ENCODE data around the gene SCGB1C2.
A peak's percentile ranks its signal among the peaks of the same experiment; 100 is the strongest.
"Not testable (repeated sequence)": the region's sequence is repeated elsewhere in the genome, so short reads cannot be mapped to it uniquely, and the experiment has no call there.

The SCGB1C2 gene

DNA sequence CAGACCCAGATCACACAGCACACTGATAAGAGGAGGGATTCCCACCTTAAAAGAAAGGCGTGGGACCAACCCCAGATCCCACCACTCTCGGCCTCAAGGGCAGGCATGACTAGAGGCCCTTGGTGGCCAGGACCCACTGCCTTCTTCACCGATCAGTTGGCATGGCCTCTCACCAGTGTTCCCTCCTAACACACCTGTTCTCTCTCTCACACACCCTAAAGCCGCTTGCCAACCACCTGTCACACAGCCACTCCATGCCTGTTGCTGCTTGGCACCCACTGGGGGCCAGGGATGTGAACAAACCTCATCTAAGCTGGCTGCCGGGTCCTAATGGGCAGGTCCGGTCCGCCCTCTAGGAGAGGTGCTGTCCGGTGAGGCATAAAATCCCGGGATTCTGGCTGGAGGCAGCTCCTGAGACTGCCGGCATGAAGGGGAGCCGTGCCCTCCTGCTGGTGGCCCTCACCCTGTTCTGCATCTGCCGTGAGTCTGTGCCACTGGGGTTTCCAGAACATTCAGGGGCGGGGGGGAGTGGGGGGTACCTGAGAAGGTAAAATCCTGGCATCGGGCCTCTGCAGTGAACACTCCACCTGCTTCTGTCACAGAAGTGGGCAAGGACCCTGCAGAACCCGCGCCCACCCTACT lies at the start of gene SCGB1C2:
TSS of gene SCGB1C2 (plus strand) at position 404 of the 642 bp plus-strand sequence. CDS start at position 426, 22 bp downstream.
- DNase-seq = not testable (repeated sequence)

DNA sequence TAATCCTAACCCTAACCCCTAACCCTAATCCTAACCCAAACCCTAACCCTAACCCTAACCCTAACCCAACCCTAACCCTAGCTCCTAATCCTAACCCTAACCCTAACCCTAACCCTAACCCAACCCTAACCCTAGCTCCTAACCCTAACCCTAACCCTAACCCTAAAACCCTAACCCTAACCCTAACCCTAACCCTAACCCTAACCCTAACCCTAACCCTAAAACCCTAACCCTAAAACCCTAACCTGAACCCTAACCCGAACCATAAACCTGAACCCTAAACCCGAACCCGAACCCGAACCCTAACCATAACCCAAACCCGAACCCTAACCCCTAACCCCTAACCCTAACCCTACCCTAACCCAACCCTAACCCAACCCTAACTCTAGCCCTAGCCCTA lies 24.3 kb upstream of the SCGB1C2 start:
- DNase-seq = not testable (repeated sequence)

DNA sequence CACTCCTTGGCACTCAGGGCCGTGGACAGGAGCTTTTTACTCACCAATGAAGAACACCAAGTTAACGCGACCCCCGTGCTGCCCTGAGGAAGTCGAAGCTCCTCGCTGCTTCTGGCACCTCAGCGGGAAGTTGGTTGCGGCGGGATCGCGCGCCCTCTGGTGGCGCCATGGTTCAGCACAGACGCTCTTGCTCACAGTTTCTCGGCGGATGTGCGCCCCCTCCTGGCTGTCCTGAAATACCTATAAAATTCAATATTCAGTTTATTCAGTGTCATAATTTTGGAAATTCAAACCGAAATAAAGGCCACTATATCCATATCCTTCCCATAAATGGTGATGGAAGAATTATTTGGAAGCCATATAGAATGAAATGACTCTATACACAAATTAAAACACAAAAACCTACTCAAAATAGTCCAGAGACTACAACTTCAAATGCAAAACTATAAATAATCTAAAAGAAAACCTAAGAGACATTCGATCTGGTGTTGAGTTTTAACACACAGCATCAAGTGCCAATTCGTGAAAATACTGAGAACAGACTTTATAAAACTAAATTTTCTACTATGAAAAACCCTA lies 18.9 kb upstream of the SCGB1C2 start:
- not testable (repeated sequence) for DNase-seq

DNA sequence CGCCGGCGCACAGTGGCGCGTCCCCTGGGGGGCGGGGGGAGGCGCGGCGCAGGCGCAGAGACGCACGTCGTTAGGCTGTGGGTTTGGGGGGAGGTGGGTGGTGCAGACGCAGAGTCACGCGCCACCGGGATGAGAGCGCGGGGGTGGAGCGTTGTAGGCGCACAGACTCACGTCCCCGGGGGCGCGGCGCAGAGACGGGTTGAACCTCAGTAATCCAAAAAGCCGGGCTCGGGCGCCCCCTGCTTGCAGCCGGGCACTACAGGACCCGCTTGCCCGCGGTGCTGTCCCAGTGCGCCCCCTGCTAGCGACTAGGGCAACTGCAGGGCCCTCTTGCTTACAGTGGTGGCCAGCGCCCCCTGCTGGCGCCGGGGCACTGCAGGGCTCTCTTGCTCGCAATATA lies 3.4 kb upstream of the SCGB1C2 start:
- peak; percentile 1 for DNase-seq

DNA sequence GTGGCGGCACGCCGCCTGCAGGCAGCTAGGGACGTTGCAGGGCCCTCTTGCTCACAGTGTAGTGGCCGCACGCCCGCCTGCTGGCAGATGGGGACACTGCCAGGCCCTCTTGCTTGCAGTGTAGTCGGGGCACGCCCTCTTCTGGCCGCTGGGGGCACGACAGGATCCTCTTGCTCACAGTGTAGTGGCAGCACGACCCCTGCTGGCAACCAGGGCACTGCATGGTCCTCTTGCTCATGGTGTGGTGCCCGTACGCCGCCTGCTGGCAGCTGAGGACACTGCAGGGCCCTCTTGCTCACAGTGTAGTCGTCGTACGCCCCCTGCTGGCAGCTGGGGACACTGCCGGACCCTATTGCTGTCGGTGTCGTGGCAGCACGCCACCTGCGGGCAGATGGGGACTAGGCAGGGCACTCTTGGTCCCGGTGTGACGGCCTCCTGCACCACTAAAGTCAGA lies 3.0 kb upstream of the SCGB1C2 start:
- peak; percentile 71 for DNase-seq

DNA sequence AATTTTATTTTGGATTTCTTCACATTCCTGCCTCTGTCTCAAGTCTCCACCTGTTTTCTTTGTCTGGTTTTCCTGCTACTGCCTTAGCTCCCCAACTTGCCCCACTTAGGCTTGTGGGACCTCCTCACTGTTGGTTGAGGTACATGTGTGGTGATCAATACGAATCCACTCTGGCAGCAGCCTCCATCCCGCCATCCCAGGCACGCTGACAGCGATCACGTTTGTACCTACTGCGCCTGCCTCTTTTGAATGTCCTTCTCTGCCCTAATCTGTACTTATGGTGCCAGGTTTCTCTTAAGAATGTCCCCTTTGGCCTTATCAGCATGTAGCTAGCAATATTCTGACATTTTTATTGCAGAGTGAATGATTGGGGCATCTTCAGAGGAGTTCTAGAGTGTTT lies 2.3 kb upstream of the SCGB1C2 start:
- not testable (repeated sequence) for DNase-seq

DNA sequence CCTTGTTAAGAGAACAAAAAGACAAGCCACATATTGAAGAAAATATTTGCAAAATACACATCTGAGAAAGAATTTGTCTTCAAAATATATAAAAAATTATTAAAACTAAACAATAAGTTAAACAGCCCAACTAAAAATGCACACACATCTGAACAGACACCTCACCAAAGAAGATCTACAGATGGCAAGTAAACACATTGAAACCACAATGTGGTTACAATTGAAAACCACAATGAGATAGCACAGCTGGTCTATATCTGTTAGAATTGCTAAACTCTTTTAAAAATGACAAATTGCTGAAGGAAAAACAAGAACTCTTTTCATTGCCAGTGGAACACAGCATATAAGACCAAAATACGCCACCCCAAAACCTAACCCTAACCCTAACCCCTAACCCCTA lies 1.5 kb upstream of the SCGB1C2 start:
- not testable (repeated sequence) for DNase-seq

DNA sequence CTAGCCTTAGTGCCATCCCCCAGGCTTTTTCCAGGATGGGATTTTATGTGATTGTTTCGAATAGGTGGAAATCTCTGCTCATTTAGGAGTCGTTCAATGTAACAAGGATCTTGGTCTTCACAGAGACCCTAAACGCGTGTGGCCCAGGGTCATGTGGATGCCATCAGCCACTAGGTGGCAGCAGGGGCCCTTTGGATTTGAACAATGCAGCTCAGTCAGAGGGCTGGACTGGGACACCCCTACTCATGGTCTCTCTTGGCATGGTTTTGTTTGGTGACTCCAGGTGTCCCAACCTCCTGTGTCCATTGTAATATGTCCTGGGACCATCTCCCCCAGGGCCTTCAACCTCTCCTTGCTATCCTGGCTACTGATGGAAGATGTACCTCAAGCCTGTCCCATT lies 838 bp upstream of the SCGB1C2 start:
- DNase-seq = peak; percentile 86

DNA sequence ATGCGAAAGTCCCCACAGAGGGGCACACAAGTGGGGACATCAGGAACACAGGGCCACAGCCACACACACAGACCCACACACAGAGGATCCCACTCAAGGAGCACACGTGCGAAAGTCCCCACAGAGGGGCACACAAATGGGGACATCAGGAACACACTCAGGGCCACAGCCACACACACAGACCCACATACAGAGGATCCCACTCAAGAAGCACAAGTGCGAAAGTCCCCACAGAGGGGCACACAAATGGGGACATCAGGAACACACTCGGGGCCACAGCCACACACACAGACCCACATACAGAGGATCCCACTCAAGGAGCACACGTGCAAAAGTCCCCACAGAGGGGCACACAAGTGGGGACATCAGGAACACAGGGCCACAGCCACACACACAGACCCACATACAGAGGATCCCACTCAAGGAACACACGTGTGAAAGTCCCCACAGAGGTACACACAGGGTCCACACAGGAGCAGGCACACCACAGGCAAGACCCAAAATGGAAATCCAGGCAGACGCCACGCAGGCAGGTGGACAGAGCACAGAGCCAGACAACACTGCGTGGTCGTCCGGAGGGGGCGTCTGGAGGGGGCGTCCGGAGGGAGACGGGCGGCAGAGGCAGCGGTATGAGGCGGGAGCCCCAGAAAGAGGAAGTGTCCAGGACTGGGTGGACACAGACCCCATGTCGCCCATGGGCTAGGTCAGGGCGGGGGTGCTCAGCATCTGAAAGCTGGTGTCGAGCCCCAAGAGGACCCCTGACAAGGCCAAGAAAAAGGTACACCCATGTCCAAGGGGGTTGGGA lies 2.2 kb downstream of the SCGB1C2 start:
- DNase-seq = not testable (repeated sequence)

DNA sequence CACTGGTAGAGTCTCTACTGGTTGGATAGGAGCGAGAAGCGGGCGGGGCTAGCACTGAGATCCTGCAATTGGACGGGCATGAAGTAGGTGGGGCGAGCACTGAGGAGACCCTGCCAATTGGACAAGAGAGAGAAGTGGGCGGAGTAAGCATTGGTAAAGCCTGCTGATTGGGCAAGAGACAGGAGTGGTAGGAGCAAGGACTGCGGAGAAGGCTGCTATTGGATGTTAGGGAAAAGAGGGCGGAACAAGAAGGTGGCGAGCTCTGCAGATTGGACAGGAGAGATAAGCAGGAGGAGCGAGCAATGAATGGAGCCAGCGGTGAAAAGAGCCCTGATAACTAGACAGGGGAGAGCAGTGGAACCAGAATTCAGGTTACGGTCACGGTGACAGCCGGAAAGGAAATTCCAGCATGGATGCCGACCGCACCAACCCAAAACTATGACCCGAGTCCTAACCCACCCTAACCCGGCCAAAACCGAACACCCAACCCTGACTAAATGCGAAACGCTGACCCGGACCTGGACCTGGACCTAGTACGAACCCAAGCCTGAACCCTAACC lies 4.8 kb downstream of the SCGB1C2 start:
- peak; percentile 81 for DNase-seq

DNA sequence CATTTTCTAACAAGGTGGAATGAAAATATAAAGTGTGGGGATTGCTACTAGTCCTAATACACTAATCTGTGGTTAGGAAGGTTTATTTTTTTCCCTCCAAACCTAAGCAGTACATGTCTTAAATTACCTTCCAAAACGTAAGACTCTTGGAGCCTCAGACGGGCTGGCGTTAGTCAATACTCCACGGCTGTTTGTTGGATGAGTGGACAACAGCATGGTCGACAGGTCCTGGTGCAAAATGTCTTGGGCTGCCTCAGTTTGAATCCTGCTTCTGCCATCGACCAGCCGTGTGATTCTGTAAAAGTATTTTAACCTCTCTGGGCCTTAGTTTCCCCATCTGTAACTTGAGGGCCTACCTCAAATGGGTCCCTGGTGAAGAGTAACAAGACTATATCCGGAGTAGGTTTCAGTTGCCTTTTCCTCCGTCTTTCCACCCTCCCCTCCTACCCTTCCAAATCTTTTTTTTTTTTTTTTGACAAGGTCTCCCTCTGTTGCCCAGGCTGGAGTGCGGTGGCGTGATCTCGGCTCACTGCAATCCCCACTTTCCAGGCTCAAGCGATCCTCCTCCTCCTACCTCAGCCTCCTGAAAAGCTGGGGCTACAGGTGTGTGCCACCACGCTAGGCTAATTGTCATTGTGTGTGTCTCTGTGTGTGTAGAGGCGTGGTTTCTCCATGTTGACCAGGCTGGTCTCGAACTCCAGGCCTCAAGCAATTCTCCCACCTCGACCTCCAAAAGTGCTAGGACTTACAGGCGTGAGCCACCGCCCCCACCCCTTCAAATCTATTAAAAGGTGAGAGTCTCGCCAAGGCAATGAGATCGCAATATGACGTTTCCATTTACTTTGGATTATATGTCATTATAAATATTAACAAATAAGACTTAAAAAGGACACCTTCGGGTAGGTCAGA lies 5.8 kb downstream of the SCGB1C2 start:
- DNase-seq = no peak

DNA sequence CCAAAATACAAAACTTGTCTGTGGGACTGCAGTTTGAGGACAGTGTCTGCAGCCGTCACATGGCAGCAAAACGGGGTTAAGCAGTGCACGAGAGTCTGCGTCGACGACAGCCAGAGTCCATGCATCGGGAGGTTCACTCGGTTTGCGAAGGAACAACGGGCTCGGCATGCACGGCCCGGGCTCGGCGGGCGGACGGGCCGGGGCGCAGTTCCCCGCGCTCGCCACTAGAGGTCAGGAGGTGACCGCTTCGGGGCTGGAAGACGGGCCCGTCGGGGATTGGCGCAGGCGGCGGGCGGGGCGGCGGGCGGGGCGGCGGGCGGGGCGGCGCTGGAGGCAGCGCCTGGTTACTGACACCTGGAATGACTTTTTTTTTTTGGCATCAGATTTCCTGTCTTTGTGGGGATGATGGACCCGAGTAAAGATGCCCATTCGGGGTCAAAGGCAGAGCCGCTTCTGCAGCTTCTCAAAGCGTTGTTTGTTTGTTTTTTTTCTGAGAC lies 6.5 kb downstream of the SCGB1C2 start:
- DNase-seq = peak; percentile 91

DNA sequence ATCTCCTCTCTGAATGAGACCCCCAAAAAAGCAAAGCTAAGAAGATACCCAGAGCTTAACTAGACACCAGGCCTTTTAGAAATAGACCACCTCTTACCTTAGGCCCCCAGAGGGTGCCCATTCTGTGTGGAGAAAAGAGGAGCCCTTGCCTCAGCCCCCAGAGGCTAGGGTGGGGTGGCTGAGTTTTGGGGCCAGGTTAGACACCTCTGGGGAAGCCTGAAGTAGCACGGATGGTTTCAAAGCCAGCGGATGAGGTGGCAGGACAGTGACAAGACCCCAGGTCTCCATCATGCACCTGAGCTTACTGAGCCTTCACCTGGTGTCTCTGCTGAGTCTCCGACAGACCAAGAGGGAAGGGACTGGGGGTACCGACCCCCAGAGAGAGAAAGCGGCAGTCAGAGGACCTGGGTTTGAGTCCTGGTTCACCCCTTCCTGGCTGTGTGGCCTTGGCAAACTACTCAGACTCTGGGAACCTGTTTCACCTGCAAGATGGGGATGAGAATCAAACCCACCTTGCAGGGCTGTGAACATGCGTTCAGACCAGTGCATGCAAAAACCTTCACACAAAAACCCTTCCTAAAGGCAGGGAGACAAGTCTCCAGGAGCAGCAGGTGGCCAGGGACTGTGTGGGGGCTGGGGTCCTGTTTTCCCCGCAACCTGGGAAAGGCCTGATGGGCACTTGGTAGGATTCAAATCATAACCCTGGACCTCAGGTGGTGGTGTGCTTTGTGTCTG lies 7.7 kb downstream of the SCGB1C2 start:
- no peak for DNase-seq

DNA sequence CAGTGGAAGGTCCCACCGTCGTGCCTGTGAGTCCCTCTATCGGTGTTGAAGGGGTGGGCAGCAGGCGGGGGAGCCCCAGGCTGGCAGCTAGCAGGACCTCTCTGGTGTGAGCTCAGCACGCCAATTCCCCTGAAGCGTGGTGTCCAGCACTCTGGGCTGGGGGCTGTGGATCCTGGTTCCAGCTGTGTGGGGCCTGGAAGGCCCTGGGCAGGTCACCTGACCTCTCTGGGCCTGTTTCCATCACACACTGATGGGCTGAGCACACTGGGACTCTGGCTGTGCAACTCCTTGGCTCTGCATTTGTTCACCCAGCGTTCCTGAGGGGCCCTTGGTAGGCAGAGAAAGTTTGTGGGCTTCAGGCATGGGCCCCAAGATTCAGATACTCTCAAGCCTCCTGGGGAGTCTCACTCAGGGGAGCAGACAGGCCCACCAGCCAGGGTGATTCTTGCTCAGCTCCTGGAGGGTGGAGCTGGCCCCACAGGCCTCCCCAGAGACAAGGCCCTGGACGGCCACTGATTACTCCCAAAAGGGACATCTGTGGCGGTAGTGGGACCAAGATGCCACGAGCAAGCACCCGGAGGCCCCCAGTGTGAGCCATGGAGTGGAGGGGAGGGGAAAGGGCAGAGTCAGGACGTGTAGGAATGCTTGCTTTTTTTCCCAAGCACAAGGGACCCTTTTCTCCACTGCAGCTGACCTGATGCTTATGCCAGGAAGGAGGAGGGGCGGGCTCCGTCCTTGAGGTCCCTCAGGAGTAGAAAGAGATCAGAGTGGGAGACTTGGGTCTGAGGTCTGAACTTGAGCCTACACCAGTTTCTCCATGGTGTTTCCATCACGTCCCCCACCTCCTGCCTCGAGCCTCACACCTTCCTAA lies 8.5 kb downstream of the SCGB1C2 start:
- peak; percentile 1 for DNase-seq

DNA sequence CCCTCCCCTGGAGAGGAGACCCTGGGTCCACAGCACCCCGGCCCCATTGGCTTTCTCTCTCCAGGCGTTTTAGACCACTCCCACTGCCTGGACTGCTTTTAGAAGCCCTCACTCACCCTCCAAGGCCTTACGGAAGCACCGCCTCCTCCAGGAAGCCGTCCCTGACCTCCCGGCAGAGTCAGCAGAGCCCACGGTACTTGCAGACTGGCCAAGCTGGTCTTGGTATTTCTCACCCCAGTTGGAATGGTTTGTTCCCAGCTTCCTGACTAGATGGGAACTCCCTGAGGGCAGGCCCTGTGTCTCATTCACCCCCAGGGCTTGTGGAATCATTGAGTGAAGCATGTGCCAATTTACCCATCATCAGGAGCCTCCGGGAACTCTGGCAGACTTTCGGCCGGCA lies 9.2 kb downstream of the SCGB1C2 start:
- DNase-seq = no peak

DNA sequence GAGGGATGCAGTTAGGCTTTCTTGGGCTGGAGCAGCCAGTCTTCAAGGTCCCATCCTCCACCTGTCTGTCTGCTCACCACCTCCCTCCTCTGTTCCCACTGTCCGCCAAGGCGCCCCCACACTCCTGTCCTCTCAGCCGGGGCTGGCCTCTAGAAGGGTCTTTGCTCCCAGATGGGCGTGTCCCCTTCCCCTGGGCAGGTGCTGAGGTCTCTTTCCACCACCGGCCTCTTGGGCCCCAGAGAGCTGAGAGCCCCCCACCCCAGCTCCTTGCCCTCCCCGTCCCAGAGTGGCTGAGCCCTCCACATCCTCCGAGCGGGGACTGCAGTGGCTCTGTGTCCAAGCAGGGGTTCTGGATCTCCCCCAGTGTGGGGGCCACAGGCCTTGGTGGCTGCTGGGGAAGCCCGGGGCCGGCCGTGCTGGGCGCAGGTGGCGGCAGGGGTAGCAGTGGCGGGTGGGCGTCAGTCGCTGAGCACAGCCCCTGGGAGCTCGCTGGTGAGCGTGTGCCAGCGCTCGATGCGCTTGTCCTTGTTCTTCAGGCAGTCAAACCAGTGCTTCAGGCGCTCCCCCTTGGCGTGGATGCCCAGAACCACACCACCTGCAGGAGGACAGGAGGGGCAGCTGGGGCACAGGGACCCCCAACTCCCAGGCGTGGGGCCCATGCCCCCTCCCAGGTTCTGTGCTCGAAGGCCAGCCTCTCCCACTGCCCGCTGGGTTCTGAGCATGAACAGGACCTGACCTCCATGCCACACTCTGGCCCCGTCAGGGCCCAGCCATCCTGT lies 9.8 kb downstream of the SCGB1C2 start:
- DNase-seq = no peak

DNA sequence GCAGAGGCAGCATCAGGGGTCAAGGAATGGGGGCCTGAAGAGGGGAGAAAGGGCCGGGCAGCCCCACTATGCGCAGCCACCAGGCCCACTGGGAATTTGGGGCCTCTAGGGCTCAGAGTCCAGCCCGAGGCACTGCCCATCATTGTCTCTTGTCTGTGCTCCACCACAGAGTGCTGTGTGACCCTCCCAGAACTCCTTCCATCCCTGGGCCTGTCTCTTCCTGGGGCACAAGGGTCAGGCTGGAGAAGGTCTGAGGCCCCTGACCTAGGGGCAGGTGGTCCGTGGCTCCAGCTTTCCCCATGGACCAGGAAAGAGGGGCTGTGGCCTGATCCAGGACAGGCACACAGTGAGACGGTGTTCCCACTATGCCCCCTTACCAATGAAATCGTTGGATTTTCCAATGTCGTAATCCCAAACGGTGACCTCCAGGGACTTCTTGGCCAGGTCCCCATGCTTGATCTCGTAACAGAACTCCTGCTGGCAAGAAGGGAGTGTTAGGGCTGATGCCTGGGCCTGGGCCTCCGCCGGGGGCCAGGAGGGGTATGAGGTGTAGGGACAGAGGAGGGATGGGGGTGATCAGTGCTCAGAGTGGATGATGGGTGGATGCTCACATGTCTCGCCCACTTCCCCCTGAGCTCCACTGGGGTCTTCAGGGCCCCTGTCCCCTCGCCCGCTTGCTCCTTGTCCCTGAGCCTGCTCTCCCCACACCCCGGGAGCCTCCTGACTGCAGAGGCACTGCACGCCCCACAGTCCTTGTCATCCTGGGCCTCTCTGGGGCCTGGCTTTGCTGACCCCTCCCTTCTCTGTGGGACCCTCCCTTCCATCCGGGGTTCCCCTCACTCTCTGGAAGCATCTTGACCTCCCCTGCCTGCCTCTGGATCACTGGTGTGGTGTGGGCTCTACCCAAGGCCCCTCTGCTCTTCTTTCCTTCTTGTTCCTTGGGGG lies 10.7 kb downstream of the SCGB1C2 start:
- no peak for DNase-seq

DNA sequence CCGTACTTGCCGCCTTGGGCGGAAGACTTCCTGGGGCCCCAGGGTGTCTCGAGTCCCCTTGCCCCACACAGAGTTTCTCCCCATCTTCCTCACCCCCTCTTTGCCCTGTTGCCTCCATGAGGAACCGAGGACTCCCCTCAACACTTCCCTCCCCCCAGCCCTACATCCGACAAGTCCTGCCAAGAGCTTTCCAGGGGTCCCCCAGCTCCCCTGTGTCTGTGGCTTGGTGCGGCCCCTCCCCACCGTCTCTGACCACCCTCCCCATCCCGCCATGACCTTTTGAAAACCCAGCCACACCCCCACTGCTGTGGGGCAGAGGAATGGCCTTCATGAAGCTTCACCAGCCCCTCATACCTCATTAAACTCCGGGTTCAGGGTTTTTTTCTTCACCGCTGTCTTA lies 11.4 kb downstream of the SCGB1C2 start:
- DNase-seq = no peak

DNA sequence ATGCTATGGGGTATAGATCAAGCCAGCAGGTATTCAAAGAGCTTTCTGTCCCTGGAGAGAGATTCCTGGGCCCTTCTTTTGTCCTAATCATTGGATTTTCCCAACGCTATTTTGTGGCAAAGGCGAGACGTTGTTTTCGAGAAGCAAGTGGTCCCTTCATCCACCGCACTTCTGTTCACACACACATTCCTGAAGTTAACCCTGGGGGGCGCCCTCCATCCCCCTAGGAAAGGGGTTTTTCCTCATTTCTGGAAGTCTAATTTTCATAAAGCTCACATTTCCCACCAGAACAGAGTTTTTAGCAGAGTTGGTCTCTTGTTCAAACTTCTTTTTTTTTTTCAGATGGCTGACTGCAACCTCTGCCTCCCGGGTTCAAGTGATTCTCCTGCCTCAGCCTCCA lies 11.9 kb downstream of the SCGB1C2 start:
- no peak for DNase-seq

Measured in activated CD4-positive, alpha-beta T cell treated with anti-CD3 and anti-CD28 coated beads for 48 hours (primary cell).